Fibroblast of skin of right quadriceps (primary cell): Measurements from ENCODE around the gene VPS26C.
"Not testable (repeated sequence)": the region's sequence is repeated elsewhere in the genome, so short reads cannot be mapped to it uniquely, and the experiment has no call there.

ENCODE experiments used
- DNase-seq: peaks from one replicate; pipeline ENCODE4 v3.0.0-alpha.2; 2013

Gene VPS26C

GRCh38 chr21:37267269-37268185 lies at the start of gene VPS26C:
VPS26C (minus strand) TSS chr21:37267334; CDS start chr21:37267294, 40 bp downstream.
- DNase-seq, result peak; percentile 99

- DNase-seq, result not testable (repeated sequence)
Measured at GRCh38 chr21:37316072-37316471, 48.9 kb upstream of the VPS26C start.

- DNase-seq, result no peak
Measured at GRCh38 chr21:37300114-37300751, 33.1 kb upstream of the VPS26C start.

- DNase-seq, result peak; percentile 2
Measured at GRCh38 chr21:37297364-37297763, 30.2 kb upstream of the VPS26C start.

GRCh38 chr21:37294679-37295078 lies 27.5 kb upstream of the VPS26C start:
- DNase-seq, result peak; percentile 25

GRCh38 chr21:37292941-37293340 lies 25.8 kb upstream of the VPS26C start:
- DNase-seq, result peak; percentile 6

- DNase-seq, result no peak
Measured at GRCh38 chr21:37292041-37292440, 24.9 kb upstream of the VPS26C start.

- not testable (repeated sequence) for DNase-seq
Measured at GRCh38 chr21:37283191-37283710, 16.1 kb upstream of the VPS26C start.

GRCh38 chr21:37282602-37283001 lies 15.5 kb upstream of the VPS26C start:
- DNase-seq, result not testable (repeated sequence)

GRCh38 chr21:37281993-37282392 lies 14.9 kb upstream of the VPS26C start:
- no peak for DNase-seq

- no peak for DNase-seq
Measured at GRCh38 chr21:37281579-37281978, 14.4 kb upstream of the VPS26C start.

- not testable (repeated sequence) for DNase-seq
Measured at GRCh38 chr21:37279271-37279670, 12.1 kb upstream of the VPS26C start.

- no peak for DNase-seq
Measured at GRCh38 chr21:37278199-37278598, 11.1 kb upstream of the VPS26C start.

- DNase-seq, result no peak
Measured at GRCh38 chr21:37276377-37276776, 9.2 kb upstream of the VPS26C start.

GRCh38 chr21:37273911-37274690 lies 7.0 kb upstream of the VPS26C start:
- DNase-seq, result no peak

- DNase-seq, result no peak
Measured at GRCh38 chr21:37273440-37273839, 6.3 kb upstream of the VPS26C start.

GRCh38 chr21:37272897-37273296 lies 5.8 kb upstream of the VPS26C start:
- DNase-seq, result no peak

- DNase-seq, result no peak
Measured at GRCh38 chr21:37270576-37271365, 3.6 kb upstream of the VPS26C start.

- DNase-seq, result no peak
Measured at GRCh38 chr21:37269481-37269880, 2.3 kb upstream of the VPS26C start.

- no peak for DNase-seq
Measured at GRCh38 chr21:37268186-37268503, 1.0 kb upstream of the VPS26C start.

GRCh38 chr21:37266515-37267221 lies 466 bp downstream of the VPS26C start:
- DNase-seq, result peak; percentile 26

GRCh38 chr21:37264808-37265207 lies 2.3 kb downstream of the VPS26C start:
- DNase-seq, result no peak
